ENCODE results near the gene WDFY3.

The WDFY3 gene

DNA sequence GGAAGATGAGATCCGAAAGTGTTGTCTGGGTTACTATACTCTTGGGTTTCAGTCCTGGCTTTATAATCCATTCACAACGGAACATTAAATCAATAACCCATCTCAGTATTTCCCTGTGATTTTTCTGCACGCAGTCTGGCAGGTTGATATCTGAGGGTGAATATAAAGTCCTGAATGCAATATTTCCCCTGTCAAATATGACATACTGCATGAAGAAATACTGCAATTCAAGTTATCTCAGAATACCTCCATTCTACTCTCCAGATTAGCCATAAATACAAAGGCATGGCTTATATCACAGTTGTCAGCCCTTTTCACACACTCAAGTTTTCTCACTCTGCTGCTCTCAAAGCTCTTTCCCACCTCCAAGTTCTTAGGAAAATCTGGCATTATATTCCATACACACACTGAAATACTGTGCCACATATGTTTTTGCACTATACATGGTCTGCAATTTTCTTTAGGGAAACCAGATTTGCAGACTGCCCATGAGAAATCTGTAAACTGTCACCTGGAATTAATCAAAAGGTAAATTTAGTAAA is 64.7 kb downstream of the WDFY3 start:
- DNase-seq: no peak

- DNase-seq: no peak
Observed at GRCh38 chr4:84901173-84901572, 65.3 kb downstream of the WDFY3 start.

- DNase-seq: no peak
Observed at GRCh38 chr4:84899616-84900015, 66.9 kb downstream of the WDFY3 start.

- no peak for DNase-seq
Observed at GRCh38 chr4:84897516-84897915, 69.0 kb downstream of the WDFY3 start.

GRCh38 chr4:84895283-84895682 is 71.2 kb downstream of the WDFY3 start:
- no peak for DNase-seq

GRCh38 chr4:84894621-84895020 is 71.9 kb downstream of the WDFY3 start:
- DNase-seq: no peak

- DNase-seq: no peak
Observed at GRCh38 chr4:84892950-84893349, 73.5 kb downstream of the WDFY3 start.

GRCh38 chr4:84887824-84888223 is 78.7 kb downstream of the WDFY3 start:
- no peak for DNase-seq

DNA sequence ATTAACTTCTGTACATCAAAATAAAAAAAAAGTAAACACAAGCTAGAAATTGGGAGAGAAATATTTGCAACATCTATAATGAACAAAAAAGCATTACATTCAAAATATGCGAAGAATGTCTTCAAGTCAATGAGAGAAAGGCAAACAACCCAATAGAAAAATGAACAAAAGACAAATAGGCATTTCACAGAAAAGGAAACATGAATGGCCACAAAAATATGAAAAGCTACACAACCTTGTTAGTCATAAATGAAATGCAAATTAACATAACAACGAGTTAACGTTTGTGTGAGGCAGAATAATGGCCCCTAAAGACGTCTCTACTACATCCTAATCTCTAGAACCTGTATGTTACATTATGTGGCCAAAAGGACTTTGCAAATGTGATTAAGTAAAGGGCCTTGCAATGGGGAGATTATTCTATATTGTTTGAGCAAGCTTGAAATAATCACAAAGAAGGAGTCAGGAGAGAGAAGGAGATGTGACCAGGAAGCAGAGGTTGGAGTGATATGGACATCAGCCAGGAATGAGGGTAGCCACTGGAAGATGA is 86.8 kb downstream of the WDFY3 start:
- DNase-seq: no peak

- DNase-seq: no peak
Observed at GRCh38 chr4:84878546-84878945, 87.9 kb downstream of the WDFY3 start.

GRCh38 chr4:84878090-84878489 is 88.4 kb downstream of the WDFY3 start:
- DNase-seq: no peak

- no peak for DNase-seq
Observed at GRCh38 chr4:84877051-84877833, 89.2 kb downstream of the WDFY3 start.

DNA sequence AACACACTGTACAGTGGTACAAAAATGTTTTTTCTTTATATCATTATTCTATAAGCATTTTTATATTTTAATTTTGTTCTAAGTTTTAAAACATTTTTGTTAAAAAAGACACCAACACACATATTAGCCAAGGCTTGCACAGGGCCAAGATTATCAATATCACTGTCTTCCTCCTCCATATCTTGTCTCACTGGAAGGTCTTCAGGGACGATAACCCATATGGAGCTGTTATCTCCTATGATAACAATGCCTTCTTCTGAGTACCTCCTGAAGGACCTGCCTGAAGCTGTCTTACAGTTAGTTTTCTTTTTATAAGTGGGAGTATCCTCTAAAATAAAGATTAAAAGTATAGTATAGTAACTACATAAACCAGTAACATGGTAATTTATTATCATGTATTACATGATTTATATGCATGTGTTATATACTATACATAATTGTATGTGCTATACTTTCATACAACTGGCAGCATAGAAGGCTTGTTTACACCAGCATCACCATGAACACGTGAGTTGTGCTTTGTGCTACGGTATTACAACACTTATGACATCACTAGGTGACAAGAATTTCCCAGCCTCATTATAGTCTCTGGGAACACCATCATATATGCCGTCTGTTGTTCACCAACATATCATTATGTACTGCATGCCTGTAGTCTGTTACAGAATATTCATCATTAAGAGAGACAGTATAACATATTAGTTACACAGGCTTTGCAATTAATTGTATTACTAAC is 90.7 kb downstream of the WDFY3 start:
- DNase-seq: no peak

DNA sequence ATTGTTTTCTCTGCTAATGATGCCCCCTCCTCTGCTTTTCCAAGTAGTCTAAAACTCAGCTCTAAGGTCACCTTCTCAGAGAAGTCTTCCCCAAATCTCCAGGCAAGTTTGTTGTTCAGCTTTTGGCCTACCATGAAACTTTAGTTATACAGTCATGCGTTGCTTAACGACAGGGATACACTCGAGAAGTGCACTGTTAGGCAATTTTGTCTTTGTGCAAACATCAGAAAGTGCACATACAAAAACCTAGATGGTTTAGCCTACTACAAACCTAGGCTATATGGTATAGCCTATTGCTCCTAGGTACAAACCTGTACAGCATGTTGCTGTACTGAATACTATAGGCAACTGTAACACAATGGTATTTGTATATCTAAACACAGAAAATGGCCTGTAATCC is 91.9 kb downstream of the WDFY3 start:
- DNase-seq: no peak

DNA sequence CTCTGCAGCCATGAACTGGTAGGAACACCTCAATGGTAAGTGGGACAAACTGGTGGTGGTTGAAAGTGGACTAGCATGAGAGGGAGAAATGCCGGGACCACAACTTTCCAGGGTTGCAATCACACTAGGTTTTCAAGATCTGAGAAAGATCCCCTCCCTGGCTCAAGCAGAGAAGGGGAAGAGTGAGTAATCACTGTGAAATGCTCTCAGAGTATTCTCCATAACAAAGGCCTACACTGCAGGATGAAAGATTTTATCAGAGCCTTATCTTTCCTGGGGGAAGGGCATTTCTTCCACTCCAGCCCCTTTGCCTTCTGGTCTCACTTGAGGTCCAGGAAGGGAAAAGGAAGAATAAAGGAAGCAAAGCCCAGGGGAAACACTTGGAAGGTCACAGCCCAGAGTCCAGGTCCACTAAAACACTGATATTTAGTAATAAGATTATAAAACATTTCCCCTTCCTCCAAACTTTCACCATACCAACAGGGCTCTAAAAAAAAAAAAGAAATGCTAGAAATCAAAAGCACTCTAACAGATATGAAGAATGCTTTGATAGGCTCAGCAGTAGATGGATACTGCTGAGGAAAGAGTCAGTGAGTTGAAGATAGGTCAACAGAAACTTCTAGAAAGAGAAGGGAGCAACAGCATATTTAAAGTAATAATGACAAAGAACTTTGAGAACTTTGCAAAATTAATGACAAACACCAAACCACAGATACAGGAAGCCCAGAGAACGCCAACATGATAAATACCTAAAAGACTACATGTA is 95.9 kb downstream of the WDFY3 start:
- no peak for DNase-seq

- DNase-seq: no peak
Observed at GRCh38 chr4:84866295-84866694, 100.2 kb downstream of the WDFY3 start.

DNA sequence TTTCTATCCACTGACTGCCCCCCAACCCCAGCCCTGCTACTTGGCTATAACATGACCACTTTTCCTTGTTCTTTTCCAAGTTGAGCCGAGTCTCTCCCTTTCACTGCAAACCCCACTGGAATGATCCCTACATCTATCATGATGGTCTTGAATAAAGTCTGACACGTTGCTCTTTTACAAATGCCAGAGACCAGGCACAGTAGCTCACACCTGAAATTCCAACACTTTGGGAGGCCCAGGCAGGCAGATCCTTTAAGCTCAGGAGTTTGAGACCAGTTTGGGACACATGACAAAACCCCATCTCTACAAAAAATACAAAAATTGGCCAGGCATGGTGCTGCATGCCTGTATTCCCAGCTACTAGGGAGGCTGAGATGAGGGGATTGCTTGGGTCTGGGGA is 100.9 kb downstream of the WDFY3 start:
- no peak for DNase-seq

DNA sequence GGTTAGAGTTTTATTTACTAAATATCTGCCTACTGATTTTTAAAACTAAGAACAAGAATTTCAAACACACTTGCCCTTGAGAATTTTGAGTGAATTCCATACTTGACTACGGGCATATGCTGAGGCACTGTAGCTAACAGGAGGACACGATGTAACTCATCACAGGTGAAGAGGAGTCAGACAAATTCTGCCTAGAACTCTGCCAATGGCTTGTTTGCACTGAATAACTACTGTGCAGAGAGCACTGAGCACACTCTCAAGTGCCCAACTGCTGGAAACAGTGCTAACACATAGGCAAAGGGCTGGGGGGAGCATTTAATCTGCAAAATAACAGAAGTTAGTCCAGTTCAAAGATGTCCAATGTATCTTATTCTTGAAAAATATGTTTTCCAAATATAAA is 104.4 kb downstream of the WDFY3 start:
- DNase-seq: no peak

GRCh38 chr4:84857296-84857695 is 109.2 kb downstream of the WDFY3 start:
- no peak for DNase-seq

DNA sequence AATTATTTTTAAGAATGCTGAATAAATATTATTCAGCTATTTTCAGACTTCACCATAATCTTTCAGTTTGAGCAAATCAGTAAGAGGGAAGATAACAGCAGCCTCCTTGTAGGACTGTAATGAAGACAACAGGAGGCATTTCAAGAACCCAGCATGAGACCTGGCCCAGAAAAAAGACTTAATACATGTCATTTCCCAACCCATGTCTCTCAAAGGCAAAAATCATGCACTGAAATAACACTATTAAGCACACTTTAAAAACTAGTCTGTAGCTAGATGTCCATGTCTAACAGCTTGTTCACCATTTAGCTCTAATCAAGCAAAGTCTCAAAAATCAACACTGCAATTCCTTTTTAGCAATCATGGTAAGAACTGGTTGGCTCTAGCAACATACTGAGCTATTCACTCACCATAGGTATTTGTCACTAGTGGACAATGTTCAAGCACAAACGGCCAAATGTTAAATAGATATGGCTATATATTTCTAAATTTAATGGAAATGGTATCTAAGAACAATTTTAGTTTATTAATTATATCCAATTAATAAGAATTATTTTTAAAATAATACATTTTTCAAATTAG is 109.9 kb downstream of the WDFY3 start:
- DNase-seq: no peak

DNA sequence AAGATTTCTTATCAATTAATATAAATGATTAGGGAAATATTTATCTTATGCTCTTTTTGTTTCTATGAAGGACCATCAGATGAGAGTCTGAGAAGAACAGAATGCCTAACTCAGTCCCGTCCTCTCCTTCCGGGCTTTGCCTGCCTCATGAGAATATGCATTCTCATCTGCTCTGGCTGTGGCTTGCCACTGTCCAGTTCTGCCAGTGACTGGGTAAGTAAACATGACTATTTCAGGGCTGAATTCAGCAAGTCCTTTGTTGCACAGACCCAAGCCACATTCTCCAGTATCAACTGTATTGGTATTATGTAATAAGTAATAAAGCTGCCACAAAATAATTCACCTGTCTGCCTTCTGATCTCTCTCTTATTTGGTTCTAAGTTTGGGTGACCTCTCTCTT is 110.7 kb downstream of the WDFY3 start:
- DNase-seq: peak; percentile 67

DNA sequence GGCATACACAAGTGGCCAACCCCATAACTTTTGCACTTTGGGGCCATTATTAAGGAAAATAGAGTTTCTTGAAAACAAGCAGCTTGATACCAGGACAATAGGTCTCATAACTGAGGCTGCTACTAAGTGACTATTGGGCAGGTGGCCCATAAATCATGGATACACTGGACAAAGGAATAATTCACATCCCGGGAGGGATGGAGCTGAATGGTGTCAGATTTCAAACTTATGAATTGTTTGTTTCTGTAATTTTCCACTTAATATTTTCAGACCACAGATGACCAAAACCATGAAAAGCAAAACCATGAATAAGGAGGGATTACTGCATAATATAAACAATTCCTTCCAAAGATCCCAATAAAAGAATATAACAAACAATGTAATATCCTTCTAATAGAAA is 114.4 kb downstream of the WDFY3 start:
- DNase-seq: peak; percentile 84

All from SHP77 treated with DMSO at 0.1 percent for 48 hours (cell line).